GM23338 (cell line): ENCODE measurements around the gene CACNA2D3. TPM values are rescaled to one million over a fixed set of nuclear protein-coding genes. Genes with fewer than 3 reads are reported as not detected.

Experiments
- ATAC-seq: fragments of 200-7000 bp; cut with Tn5 transposase; 3 replicates; pipeline ENCODE4 v1.9.1; 2020
- DNase-seq: peaks from one replicate; pipeline ENCODE4 v3.0.0-alpha.2; 2015; ENCODE audit warnings: low spot score
- H2AFZ ChIP-seq: fragments of 200-600 bp; sonication (generic); 2 replicates; pipeline ENCODE4 v1.8.0; 2016; ENCODE audit warnings: antibody characterized with exemption, mild to moderate bottlenecking, moderate library complexity
- H3F3A ChIP-seq: fragments of 200-600 bp; sonication (generic); replicated peaks from 2 replicates; pipeline ENCODE4 v1.8.0; 2017; ENCODE audit warnings: antibody characterized with exemption, mixed run types, low read depth
- H3K27ac ChIP-seq: fragments of 200-600 bp; sonication (generic); 2 replicates; pipeline ENCODE4 v1.6.1; 2016; ENCODE audit warnings: low read depth
- H3K27me3 ChIP-seq: fragments of 200-600 bp; sonication (generic); 2 replicates; pipeline ENCODE4 v1.8.0; 2016; ENCODE audit warnings: mild to moderate bottlenecking, mixed run types, moderate library complexity; ENCODE audit not compliant: insufficient read depth
- H3K36me3 ChIP-seq: fragments of 200-600 bp; sonication (generic); 2 replicates; pipeline ENCODE4 v1.8.0; 2016; ENCODE audit warnings: mild to moderate bottlenecking; ENCODE audit not compliant: insufficient read depth
- H3K4me1 ChIP-seq: fragments of 200-600 bp; sonication (generic); 2 replicates; pipeline ENCODE4 v1.8.0; 2016; ENCODE audit warnings: mild to moderate bottlenecking, moderate library complexity; ENCODE audit not compliant: insufficient read depth
- H3K4me2 ChIP-seq: fragments of 200-600 bp; sonication (generic); 2 replicates; pipeline ENCODE4 v1.7.1; 2017; ENCODE audit warnings: mixed run types
- H3K4me3 ChIP-seq: fragments of 200-600 bp; sonication (generic); 2 replicates; pipeline ENCODE4 v1.6.1; 2016; ENCODE audit warnings: mixed run types
- H3K79me2 ChIP-seq: fragments of 200-600 bp; sonication (generic); replicated peaks from 2 replicates; pipeline ENCODE4 v1.8.0; 2017; ENCODE audit warnings: mild to moderate bottlenecking; ENCODE audit not compliant: insufficient read depth
- H3K9me2 ChIP-seq: fragments of 200-600 bp; sonication (generic); 2 replicates; pipeline ENCODE4 v1.8.0; 2017; ENCODE audit not compliant: insufficient read depth
- H4K20me1 ChIP-seq: fragments of 200-600 bp; sonication (generic); replicated peaks from 2 replicates; pipeline ENCODE4 v1.8.0; 2017; ENCODE audit warnings: mild to moderate bottlenecking; ENCODE audit not compliant: insufficient read depth
- H3K27ac Mint-ChIP-seq: 2 replicates; pipeline ENCODE4 v1.8.0; 2020; ENCODE audit warnings: inconsistent platforms, mild to moderate bottlenecking, moderate library complexity, mixed read lengths
- H3K27me3 Mint-ChIP-seq: 3 replicates; pipeline ENCODE4 v1.8.0; 2022; ENCODE audit warnings: low read depth, mild to moderate bottlenecking, moderate library complexity, mixed read lengths, inconsistent platforms; ENCODE audit not compliant: insufficient read depth, poor library complexity
- H3K36me3 Mint-ChIP-seq: 3 replicates; pipeline ENCODE4 v1.8.0; 2021; ENCODE audit warnings: low read depth, mild to moderate bottlenecking, inconsistent platforms, moderate library complexity, mixed read lengths
- H3K4me1 Mint-ChIP-seq: 3 replicates; pipeline ENCODE4 v1.8.0; 2020; ENCODE audit warnings: mild to moderate bottlenecking, inconsistent platforms, mixed read lengths
- H3K4me3 Mint-ChIP-seq: 3 replicates; pipeline ENCODE4 v1.8.0; 2021; ENCODE audit warnings: moderate library complexity, mild to moderate bottlenecking, inconsistent platforms, mixed read lengths
- H3K9me3 Mint-ChIP-seq: 3 replicates; pipeline ENCODE4 v1.8.0; 2020; ENCODE audit warnings: moderate library complexity, mild to moderate bottlenecking, inconsistent platforms, mixed read lengths
- CREB1 ChIP-seq: fragments of 250-450 bp; sonication (Bioruptor Pico); IDR thresholded peaks from 2 replicates; pipeline ENCODE4 v1.5.0; 2020; ENCODE audit warnings: low read depth, mild to moderate bottlenecking, moderate library complexity
- EZH2phosphoT487 ChIP-seq: fragments of 200-600 bp; sonication (generic); IDR thresholded peaks from one replicate; pipeline ENCODE4 v1.8.1; 2018; ENCODE audit warnings: antibody characterized with exemption; ENCODE audit not compliant: unreplicated experiment
- JUNB ChIP-seq: IDR thresholded peaks from one replicate; pipeline ENCODE4 v1.6.1; 2016; ENCODE audit warnings: antibody characterized with exemption; ENCODE audit not compliant: unreplicated experiment
- STAT1 ChIP-seq: IDR thresholded peaks from one replicate; pipeline ENCODE4 v1.6.1; 2016; ENCODE audit warnings: antibody characterized with exemption; ENCODE audit not compliant: unreplicated experiment
- ZNF114 ChIP-seq: fragments of 250-450 bp; sonication (Bioruptor Pico); IDR thresholded peaks from 2 replicates; pipeline ENCODE4 v1.5.0; 2020; ENCODE audit warnings: mild to moderate bottlenecking, moderate library complexity
- ZNF331 ChIP-seq: fragments of 250-450 bp; sonication (Bioruptor Pico); IDR thresholded peaks from 2 replicates; pipeline ENCODE4 v1.5.0; 2020; ENCODE audit warnings: low read depth, mild to moderate bottlenecking, moderate library complexity
- polyA plus RNA-seq: library from polyadenylated mRNA; unstranded; fragments of >200 nt; fragmentation: Nextera tagmentation; extraction: Ambion mirVana; gene quantifications from 2 replicates; pipeline ENCODE4 v1.2.1, GENCODE V29; 2016
- total RNA-seq: library from RNA; depleted of rRNA; stranded (reverse); fragments of >200 nt; shearing (Covaris generic); gene quantifications from 2 replicates; pipeline ENCODE4 v1.2.3, GENCODE V29; 2014
- TF ChIP-seq, protein P1 (sequence below), 2 experiments: fragments of 200-600 bp in 1 of 2; sonication (generic) in 1 of 2; conservative IDR thresholded peaks; 2 replicates each; pipeline versions ENCODE4 v1.5.1 to v1.6.1; 2016 to 2017; ENCODE audit warnings: antibody characterized with exemption in 2 of 2, low read depth in 2 of 2, mild to moderate bottlenecking in 2 of 2, moderate library complexity in 1 of 2
- TF ChIP-seq, protein P2 (sequence below): IDR thresholded peaks from 2 replicates; pipeline ENCODE4 v1.6.1; 2016; ENCODE audit warnings: antibody characterized with exemption
- TF ChIP-seq, protein P3 (sequence below): IDR thresholded peaks from one replicate; pipeline ENCODE4 v1.6.1; 2018; ENCODE audit warnings: antibody characterized with exemption; ENCODE audit not compliant: unreplicated experiment

CACNA2D3 gene
- total and polyA plus RNA-seq, 2 experiments from 2014 or later: 2.2 to 2.3 TPM

DNA sequence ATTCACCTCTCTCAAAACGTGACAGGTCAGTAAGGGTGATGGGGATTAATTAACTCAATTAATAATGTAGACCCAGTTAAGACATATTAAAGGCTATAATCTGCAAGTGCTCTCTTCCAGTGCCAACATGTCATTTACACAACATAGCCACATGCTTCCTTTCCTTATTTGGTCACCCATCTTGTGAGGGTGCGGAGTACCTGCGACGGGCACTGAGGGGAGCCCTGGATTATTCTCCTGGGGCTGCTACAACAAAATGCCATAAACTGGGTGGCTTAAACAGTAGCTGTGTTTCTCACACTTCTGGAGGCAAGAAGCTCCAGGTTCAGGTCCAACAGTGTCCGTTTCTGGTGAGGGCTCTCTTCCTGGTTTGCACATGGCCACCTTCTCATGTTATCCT, 962.9 kb downstream of the CACNA2D3 start:
- H3K79me2 ChIP-seq: no peaks in the 10 kb centered on the region
- DNase-seq: peak; percentile 13
- H4K20me1 ChIP-seq: no peaks in the 10 kb centered on the region
- peak; percentile 76 for ATAC-seq
- H3K4me3 ChIP-seq: no peak overlapping the region
- Mint-ChIP-seq H3K36me3 (no peaks in the 10 kb centered on the region), H3K27me3 (peaks cover 4% of the 10 kb centered on the region), H3K4me3 (no peak overlapping the region), H3K9me3 (no peaks in the 10 kb centered on the region), H3K27ac (no peak overlapping the region), H3K4me1 (no peaks in the 10 kb centered on the region)
- no peaks in the 10 kb centered on the region for H3F3A ChIP-seq
- no peaks in the 10 kb centered on the region for H3K36me3 ChIP-seq
- TF ChIP-seq, protein P1, sequence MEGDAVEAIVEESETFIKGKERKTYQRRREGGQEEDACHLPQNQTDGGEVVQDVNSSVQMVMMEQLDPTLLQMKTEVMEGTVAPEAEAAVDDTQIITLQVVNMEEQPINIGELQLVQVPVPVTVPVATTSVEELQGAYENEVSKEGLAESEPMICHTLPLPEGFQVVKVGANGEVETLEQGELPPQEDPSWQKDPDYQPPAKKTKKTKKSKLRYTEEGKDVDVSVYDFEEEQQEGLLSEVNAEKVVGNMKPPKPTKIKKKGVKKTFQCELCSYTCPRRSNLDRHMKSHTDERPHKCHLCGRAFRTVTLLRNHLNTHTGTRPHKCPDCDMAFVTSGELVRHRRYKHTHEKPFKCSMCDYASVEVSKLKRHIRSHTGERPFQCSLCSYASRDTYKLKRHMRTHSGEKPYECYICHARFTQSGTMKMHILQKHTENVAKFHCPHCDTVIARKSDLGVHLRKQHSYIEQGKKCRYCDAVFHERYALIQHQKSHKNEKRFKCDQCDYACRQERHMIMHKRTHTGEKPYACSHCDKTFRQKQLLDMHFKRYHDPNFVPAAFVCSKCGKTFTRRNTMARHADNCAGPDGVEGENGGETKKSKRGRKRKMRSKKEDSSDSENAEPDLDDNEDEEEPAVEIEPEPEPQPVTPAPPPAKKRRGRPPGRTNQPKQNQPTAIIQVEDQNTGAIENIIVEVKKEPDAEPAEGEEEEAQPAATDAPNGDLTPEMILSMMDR (conservative IDR thresholded peaks at IDR 0.05; ENCODE audit: low read depth in 2 of 2): peak in 1 of 2 experiments; percentile 24; a peak in 2 of 4 replicates
- no peak for TF ChIP-seq ZNF331 (CRISPR knock-in tag)
- no peak for TF ChIP-seq STAT1
- TF ChIP-seq, protein P2, sequence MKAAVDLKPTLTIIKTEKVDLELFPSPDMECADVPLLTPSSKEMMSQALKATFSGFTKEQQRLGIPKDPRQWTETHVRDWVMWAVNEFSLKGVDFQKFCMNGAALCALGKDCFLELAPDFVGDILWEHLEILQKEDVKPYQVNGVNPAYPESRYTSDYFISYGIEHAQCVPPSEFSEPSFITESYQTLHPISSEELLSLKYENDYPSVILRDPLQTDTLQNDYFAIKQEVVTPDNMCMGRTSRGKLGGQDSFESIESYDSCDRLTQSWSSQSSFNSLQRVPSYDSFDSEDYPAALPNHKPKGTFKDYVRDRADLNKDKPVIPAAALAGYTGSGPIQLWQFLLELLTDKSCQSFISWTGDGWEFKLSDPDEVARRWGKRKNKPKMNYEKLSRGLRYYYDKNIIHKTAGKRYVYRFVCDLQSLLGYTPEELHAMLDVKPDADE: no peak
- TF ChIP-seq, protein P3, sequence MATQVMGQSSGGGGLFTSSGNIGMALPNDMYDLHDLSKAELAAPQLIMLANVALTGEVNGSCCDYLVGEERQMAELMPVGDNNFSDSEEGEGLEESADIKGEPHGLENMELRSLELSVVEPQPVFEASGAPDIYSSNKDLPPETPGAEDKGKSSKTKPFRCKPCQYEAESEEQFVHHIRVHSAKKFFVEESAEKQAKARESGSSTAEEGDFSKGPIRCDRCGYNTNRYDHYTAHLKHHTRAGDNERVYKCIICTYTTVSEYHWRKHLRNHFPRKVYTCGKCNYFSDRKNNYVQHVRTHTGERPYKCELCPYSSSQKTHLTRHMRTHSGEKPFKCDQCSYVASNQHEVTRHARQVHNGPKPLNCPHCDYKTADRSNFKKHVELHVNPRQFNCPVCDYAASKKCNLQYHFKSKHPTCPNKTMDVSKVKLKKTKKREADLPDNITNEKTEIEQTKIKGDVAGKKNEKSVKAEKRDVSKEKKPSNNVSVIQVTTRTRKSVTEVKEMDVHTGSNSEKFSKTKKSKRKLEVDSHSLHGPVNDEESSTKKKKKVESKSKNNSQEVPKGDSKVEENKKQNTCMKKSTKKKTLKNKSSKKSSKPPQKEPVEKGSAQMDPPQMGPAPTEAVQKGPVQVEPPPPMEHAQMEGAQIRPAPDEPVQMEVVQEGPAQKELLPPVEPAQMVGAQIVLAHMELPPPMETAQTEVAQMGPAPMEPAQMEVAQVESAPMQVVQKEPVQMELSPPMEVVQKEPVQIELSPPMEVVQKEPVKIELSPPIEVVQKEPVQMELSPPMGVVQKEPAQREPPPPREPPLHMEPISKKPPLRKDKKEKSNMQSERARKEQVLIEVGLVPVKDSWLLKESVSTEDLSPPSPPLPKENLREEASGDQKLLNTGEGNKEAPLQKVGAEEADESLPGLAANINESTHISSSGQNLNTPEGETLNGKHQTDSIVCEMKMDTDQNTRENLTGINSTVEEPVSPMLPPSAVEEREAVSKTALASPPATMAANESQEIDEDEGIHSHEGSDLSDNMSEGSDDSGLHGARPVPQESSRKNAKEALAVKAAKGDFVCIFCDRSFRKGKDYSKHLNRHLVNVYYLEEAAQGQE: no peak
- no peaks in the 10 kb centered on the region for H3K27me3 ChIP-seq
- H3K4me1 ChIP-seq: no peaks in the 10 kb centered on the region
- no peak overlapping the region for H3K27ac ChIP-seq
- H3K4me2 ChIP-seq: no peak overlapping the region
- H2AFZ ChIP-seq: peak overlapping the region; percentile 74; the same call in 1 of the 2 replicates
- H3K9me2 ChIP-seq: no peaks in the 10 kb centered on the region

DNA sequence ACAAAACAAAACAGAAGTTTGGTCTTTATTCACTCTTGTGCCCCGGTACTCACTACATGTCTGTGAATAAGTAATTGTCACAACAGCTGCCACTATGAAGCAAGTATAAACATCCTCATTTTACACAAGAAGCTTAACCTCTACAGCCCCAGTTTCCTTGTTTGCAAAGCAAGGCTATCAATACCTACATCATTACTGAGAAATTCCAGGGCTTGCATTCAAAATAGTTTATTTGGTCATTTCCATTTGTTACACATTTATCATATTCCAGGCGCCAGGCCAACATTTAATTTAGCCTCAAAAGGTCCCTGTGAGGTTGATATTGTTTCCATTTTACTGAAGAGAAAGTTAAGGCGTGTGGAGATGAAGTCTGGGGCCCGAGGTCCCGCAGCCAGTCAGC, 966.9 kb downstream of the CACNA2D3 start:
- no peaks in the 10 kb centered on the region for H3K79me2 ChIP-seq
- no peaks in the 10 kb centered on the region for H3F3A ChIP-seq
- DNase-seq (no peak), ATAC-seq (no peak)
- H4K20me1 ChIP-seq: no peaks in the 10 kb centered on the region
- H3K27ac ChIP-seq: no peak overlapping the region
- Mint-ChIP-seq H3K27ac (no peak overlapping the region), H3K9me3 (no peaks in the 10 kb centered on the region), H3K4me1 (no peaks in the 10 kb centered on the region), H3K4me3 (no peak overlapping the region), H3K27me3 (peaks cover 4% of the 10 kb centered on the region), H3K36me3 (no peaks in the 10 kb centered on the region)
- H3K9me2 ChIP-seq: no peaks in the 10 kb centered on the region
- TF ChIP-seq ZNF114 (no peak), EZH2phosphoT487 (no peak), ZNF331 (CRISPR knock-in tag) (no peak), CREB1 (no peak), JUNB (no peak)
- TF ChIP-seq, protein P3: no peak
- TF ChIP-seq, protein P1 (conservative IDR thresholded peaks at IDR 0.05; ENCODE audit: low read depth in 2 of 2): no peak
- H3K4me1 ChIP-seq: no peaks in the 10 kb centered on the region
- no peaks in the 10 kb centered on the region for H3K36me3 ChIP-seq
- H3K27me3 ChIP-seq: no peaks in the 10 kb centered on the region
- H3K4me3 ChIP-seq: no peak overlapping the region
- no peak overlapping the region for H2AFZ ChIP-seq
- H3K4me2 ChIP-seq: no peak overlapping the region
